ENCODE results near the gene CDR2L.
"Not testable (repeated sequence)": the region's sequence is repeated elsewhere in the genome, so short reads cannot be mapped to it uniquely, and the experiment has no call there.

Gene CDR2L

GRCh38 chr17:75019710-75020109 is 32.3 kb downstream of the CDR2L start:
- Histone ChIP-seq H3K27me3 (replicated peaks; ENCODE audit: insufficient read depth, low read length) (no peaks in the 10 kb centered on the region), H3K9me3 (replicated peaks; ENCODE audit: insufficient read depth, low read length) (no peaks in the 10 kb centered on the region), H3K4me3 (ENCODE audit: low read length) (no peak overlapping the region), H3K36me3 (replicated peaks; ENCODE audit: insufficient read depth, low read length) (peaks cover 6% of the 10 kb centered on the region), H3K9ac (ENCODE audit: low read length) (no peak overlapping the region), H3K4me1 (ENCODE audit: low read length) (no peaks in the 10 kb centered on the region), H4K20me1 (ENCODE audit: insufficient read depth, low read length) (no peaks in the 10 kb centered on the region), H2AFZ (ENCODE audit: low read length) (no peak overlapping the region), H3F3A (ENCODE audit: insufficient read depth, low read length) (no peaks in the 10 kb centered on the region), H3K27ac (ENCODE audit: low read length) (no peak overlapping the region), H3K4me2 (ENCODE audit: low read depth, low read length) (no peak overlapping the region), H3K9me2 (replicated peaks; ENCODE audit: insufficient read depth, low read length) (no peaks in the 10 kb centered on the region), H3K79me2 (ENCODE audit: low read length) (peaks cover 11% of the 10 kb centered on the region)
- no peak for TF ChIP-seq CTCF (IDR thresholded peaks at IDR 0.05; ENCODE audit: low read length)
- TF ChIP-seq EZH2 (optimal IDR thresholded peaks at IDR 0.05; ENCODE audit: low read depth, low read length) = no peak
- TF ChIP-seq EZH2phosphoT487 (IDR thresholded peaks at IDR 0.05; ENCODE audit: low read length) = no peak
- DNase-seq = no peak

- Histone ChIP-seq H3K79me2 (ENCODE audit: low read length) (0 out of 2 replicates have a peak, but pooled peaks cover 7% of the 10 kb centered on the region), H3K27me3 (replicated peaks; ENCODE audit: insufficient read depth, low read length) (no peaks in the 10 kb centered on the region), H3K4me2 (ENCODE audit: low read depth, low read length) (no peak overlapping the region), H3K9me3 (replicated peaks; ENCODE audit: insufficient read depth, low read length) (no peaks in the 10 kb centered on the region), H2AFZ (ENCODE audit: low read length) (no peak overlapping the region), H3K36me3 (replicated peaks; ENCODE audit: insufficient read depth, low read length) (peaks cover 6% of the 10 kb centered on the region), H3K4me1 (ENCODE audit: low read length) (no peaks in the 10 kb centered on the region), H3K27ac (ENCODE audit: low read length) (no peak overlapping the region), H3K4me3 (ENCODE audit: low read length) (no peak overlapping the region), H3K9ac (ENCODE audit: low read length) (no peak overlapping the region), H3K9me2 (replicated peaks; ENCODE audit: insufficient read depth, low read length) (no peaks in the 10 kb centered on the region), H3F3A (ENCODE audit: insufficient read depth, low read length) (no peaks in the 10 kb centered on the region), H4K20me1 (ENCODE audit: insufficient read depth, low read length) (no peaks in the 10 kb centered on the region)
- no peak for DNase-seq
- TF ChIP-seq CTCF (IDR thresholded peaks at IDR 0.05; ENCODE audit: low read length) (no peak), EZH2phosphoT487 (IDR thresholded peaks at IDR 0.05; ENCODE audit: low read length) (no peak), EZH2 (optimal IDR thresholded peaks at IDR 0.05; ENCODE audit: low read depth, low read length) (no peak)
These were observed 33.1 kb downstream of the CDR2L start for GRCh38 chr17:75020331-75021110.

- TF ChIP-seq CTCF (IDR thresholded peaks at IDR 0.05; ENCODE audit: low read length) = no peak
- TF ChIP-seq EZH2 (optimal IDR thresholded peaks at IDR 0.05; ENCODE audit: low read depth, low read length) = no peak
- TF ChIP-seq EZH2phosphoT487 (IDR thresholded peaks at IDR 0.05; ENCODE audit: low read length) = no peak
- Histone ChIP-seq H3F3A (ENCODE audit: insufficient read depth, low read length) (no peaks in the 10 kb centered on the region), H3K9me3 (replicated peaks; ENCODE audit: insufficient read depth, low read length) (no peaks in the 10 kb centered on the region), H3K79me2 (ENCODE audit: low read length) (no peaks in the 10 kb centered on the region), H3K9ac (ENCODE audit: low read length) (no peak overlapping the region), H3K27ac (ENCODE audit: low read length) (no peak overlapping the region), H3K4me2 (ENCODE audit: low read depth, low read length) (no peak overlapping the region), H2AFZ (ENCODE audit: low read length) (no peak overlapping the region), H3K27me3 (replicated peaks; ENCODE audit: insufficient read depth, low read length) (no peaks in the 10 kb centered on the region), H4K20me1 (ENCODE audit: insufficient read depth, low read length) (no peaks in the 10 kb centered on the region), H3K4me1 (ENCODE audit: low read length) (no peaks in the 10 kb centered on the region), H3K4me3 (ENCODE audit: low read length) (no peak overlapping the region), H3K9me2 (replicated peaks; ENCODE audit: insufficient read depth, low read length) (no peaks in the 10 kb centered on the region), H3K36me3 (replicated peaks; ENCODE audit: insufficient read depth, low read length) (peaks cover 6% of the 10 kb centered on the region)
- DNase-seq = no peak
These were observed 37.4 kb downstream of the CDR2L start for GRCh38 chr17:75024686-75025397.

GRCh38 chr17:75025398-75025734 is 37.9 kb downstream of the CDR2L start:
- not testable (repeated sequence) for H3K9me3 ChIP-seq (replicated peaks; ENCODE audit: insufficient read depth, low read length); H3K4me1 ChIP-seq (ENCODE audit: low read length); H2AFZ ChIP-seq (ENCODE audit: low read length); H3K4me3 ChIP-seq (ENCODE audit: low read length); H4K20me1 ChIP-seq (ENCODE audit: insufficient read depth, low read length); H3K4me2 ChIP-seq (ENCODE audit: low read depth, low read length); H3K27me3 ChIP-seq (replicated peaks; ENCODE audit: insufficient read depth, low read length); H3K36me3 ChIP-seq (replicated peaks; ENCODE audit: insufficient read depth, low read length); H3K79me2 ChIP-seq (ENCODE audit: low read length); DNase-seq; H3K9me2 ChIP-seq (replicated peaks; ENCODE audit: insufficient read depth, low read length); H3K27ac ChIP-seq (ENCODE audit: low read length); H3K9ac ChIP-seq (ENCODE audit: low read length); H3F3A ChIP-seq (ENCODE audit: insufficient read depth, low read length)

GRCh38 chr17:75026650-75027049 is 39.2 kb downstream of the CDR2L start:
- not testable (repeated sequence) for H3K9ac ChIP-seq (ENCODE audit: low read length); H4K20me1 ChIP-seq (ENCODE audit: insufficient read depth, low read length); H3K27me3 ChIP-seq (replicated peaks; ENCODE audit: insufficient read depth, low read length); DNase-seq; H3K9me3 ChIP-seq (replicated peaks; ENCODE audit: insufficient read depth, low read length); H3K27ac ChIP-seq (ENCODE audit: low read length); H3K4me1 ChIP-seq (ENCODE audit: low read length); H3K9me2 ChIP-seq (replicated peaks; ENCODE audit: insufficient read depth, low read length); H3K79me2 ChIP-seq (ENCODE audit: low read length); H3F3A ChIP-seq (ENCODE audit: insufficient read depth, low read length); H3K4me3 ChIP-seq (ENCODE audit: low read length); H2AFZ ChIP-seq (ENCODE audit: low read length); H3K36me3 ChIP-seq (replicated peaks; ENCODE audit: insufficient read depth, low read length); H3K4me2 ChIP-seq (ENCODE audit: low read depth, low read length)
